Thyroid gland (tissue), 4 donors: ENCODE results near the gene UBR4. TPM values are rescaled to one million over a fixed set of nuclear protein-coding genes. Genes with fewer than 3 reads are reported as not detected.

Experiments used
- DNase-seq, 2 donors: peaks; one replicate each; pipeline ENCODE4 v3.0.0-alpha.2; 2019
- H3K27ac ChIP-seq, 3 donors: fragments of 200-600 bp; sonication (generic); 1 replicate in 2 of 3; 2 replicates in 1 of 3; pipeline ENCODE4 v1.5.1; 2016 to 2019; ENCODE audit warnings: mild to moderate bottlenecking in 1 of 3, moderate library complexity in 1 of 3
- H3K27me3 ChIP-seq: fragments of 200-600 bp; sonication (generic); one replicate; pipeline ENCODE4 v1.5.1; 2019
- H3K36me3 ChIP-seq, 2 donors: fragments of 200-600 bp; sonication (generic); one replicate each; pipeline ENCODE4 v1.5.1; 2016 to 2019
- H3K4me1 ChIP-seq, 2 donors: fragments of 200-600 bp; sonication (generic); one replicate each; pipeline ENCODE4 v1.5.1; 2017 to 2019
- H3K4me3 ChIP-seq, 3 donors: fragments of 200-600 bp; sonication (generic); replicated peaks in 1 of 3; 1 replicate in 2 of 3; 2 replicates in 1 of 3; pipeline ENCODE4 v1.5.1; 2016; ENCODE audit warnings: mild to moderate bottlenecking in 1 of 3
- H3K9me3 ChIP-seq: fragments of 200-600 bp; sonication (generic); one replicate; pipeline ENCODE4 v1.5.1; 2017
- CTCF ChIP-seq, 6 experiments: fragments of 200-600 bp in 3 of 6; fragments of 450-650 bp in 3 of 6; sonication (generic) in 3 of 6; IDR thresholded peaks; one replicate each; pipeline ENCODE4 v1.5.1; 2016 to 2019; ENCODE audit warnings: antibody characterized with exemption in 6 of 6, mild to moderate bottlenecking in 2 of 6, inconsistent platforms in 1 of 6, moderate library complexity in 1 of 6
- POLR2A ChIP-seq, 2 donors: fragments of 450-650 bp; IDR thresholded peaks; one replicate each; pipeline ENCODE4 v1.6.1; 2017; ENCODE audit warnings: antibody characterized with exemption in 2 of 2, mild to moderate bottlenecking in 2 of 2, moderate library complexity in 1 of 2
- WGBS, 2 donors: methylation state at CpG; one replicate each; pipeline ENCODE4 v1.1.5; 2017; 5-methylcytosine and 5-hydroxymethylcytosine counted together
- intact Hi-C: fragments of 100-400 bp; cut with DNase I; formaldehyde crosslinking; loops from one replicate; pipeline ENCODE4 v1.15.1; 2023
- total RNA-seq, 4 donors: library from RNA; depleted of rRNA; stranded (reverse); fragments of >200 nt; gene quantifications; one replicate each; pipeline ENCODE4 v1.2.3, GENCODE V29; 2016

UBR4 gene
- total RNA-seq, 4 donors from 2014 or later, result 110 to 221 (median 160) TPM

- 87 to 89% methylated on average over 6 of the region's 6 CpGs for WGBS, 2 donors
- no peaks in the 10 kb centered on the region for H3K27me3 ChIP-seq
- peaks cover 7 to 20% of the 10 kb centered on the region in 2 donors for H3K4me1 ChIP-seq
- DNase-seq, result no peak
- H3K36me3 ChIP-seq, result peaks cover 1 to 5% of the 10 kb centered on the region in 2 donors
- H3K27ac ChIP-seq, result no peak overlapping the region
- intact Hi-C loops, result no loop called here
- H3K4me3 ChIP-seq, result no peak overlapping the region
- no peak for TF ChIP-seq POLR2A (IDR thresholded peaks at IDR 0.05)
- TF ChIP-seq CTCF (IDR thresholded peaks at IDR 0.05), result no peak
- no peaks in the 10 kb centered on the region for H3K9me3 ChIP-seq
Measured at GRCh38 chr1:19204446-19205266, 5.4 kb downstream of the UBR4 start.

GRCh38 chr1:19203440-19203839, 6.6 kb downstream of the UBR4 start:
- Histone ChIP-seq H3K27me3 (no peaks in the 10 kb centered on the region), H3K36me3 (peaks cover 13 to 18% of the 10 kb centered on the region in 2 donors), H3K4me1 (peaks cover under 1 to 20% of the 10 kb centered on the region in 2 donors), H3K4me3 (no peak overlapping the region), H3K9me3 (no peaks in the 10 kb centered on the region), H3K27ac (peak overlapping the region in 1 of 3 donors; percentile 17)
- peak; percentile 17 to 53 for DNase-seq
- TF ChIP-seq CTCF (IDR thresholded peaks at IDR 0.05), result no peak
- TF ChIP-seq POLR2A (IDR thresholded peaks at IDR 0.05), result no peak
- 35 to 54% methylated on average over 2 of the region's 2 CpGs for WGBS, 2 donors
- intact Hi-C loops, result no loop called here

GRCh38 chr1:19202396-19202795, 7.7 kb downstream of the UBR4 start:
- intact Hi-C loops, result no loop called here
- Histone ChIP-seq H3K9me3 (no peaks in the 10 kb centered on the region), H3K27ac (no peak overlapping the region), H3K4me3 (no peak overlapping the region), H3K4me1 (peaks cover 0 to 17% of the 10 kb centered on the region in 2 donors), H3K36me3 (peaks cover 24 to 28% of the 10 kb centered on the region in 2 donors), H3K27me3 (no peaks in the 10 kb centered on the region)
- 78 to 94% methylated on average over 3 of the region's 3 CpGs for WGBS, 2 donors
- TF ChIP-seq CTCF (IDR thresholded peaks at IDR 0.05) (no peak), POLR2A (IDR thresholded peaks at IDR 0.05) (no peak)
- DNase-seq, result no peak

- Histone ChIP-seq H3K36me3 (peaks cover 44 to 46% of the 10 kb centered on the region in 2 donors), H3K9me3 (no peaks in the 10 kb centered on the region), H3K27me3 (no peaks in the 10 kb centered on the region), H3K27ac (no peak overlapping the region), H3K4me1 (peaks cover 0 to 17% of the 10 kb centered on the region in 2 donors), H3K4me3 (no peak overlapping the region)
- WGBS, 2 donors, result 91 to 93% methylated on average over 4 of the region's 4 CpGs
- no peak for DNase-seq
- TF ChIP-seq CTCF (IDR thresholded peaks at IDR 0.05), result no peak
- no peak for TF ChIP-seq POLR2A (IDR thresholded peaks at IDR 0.05)
- intact Hi-C loops, result no loop called here
Measured at GRCh38 chr1:19199969-19200604, 10.0 kb downstream of the UBR4 start.
